Breast epithelium (tissue), 4 donors: Measurements from ENCODE around the gene GFRAL. TPM values are rescaled to one million over a fixed set of nuclear protein-coding genes. Genes with fewer than 3 reads are reported as not detected.

Experiments used
- DNase-seq, 2 donors: peaks; one replicate each; pipeline ENCODE4 v3.0.0-alpha.2; 2019; ENCODE audit warnings: low spot score in 2 of 2
- H3K27ac ChIP-seq, 2 donors: fragments of 200-600 bp; sonication (generic) in 1 of 2; one replicate each; pipeline ENCODE4 v1.5.1; 2016 to 2019; ENCODE audit warnings: mild to moderate bottlenecking in 1 of 2
- H3K27me3 ChIP-seq, 2 donors: fragments of 200-600 bp; sonication (generic) in 1 of 2; one replicate each; pipeline versions ENCODE4 v1.5.1 to v1.6.0; 2017 to 2019; ENCODE audit warnings: control low read depth in 1 of 2, mild to moderate bottlenecking in 1 of 2
- H3K36me3 ChIP-seq: fragments of 200-600 bp; one replicate; pipeline ENCODE4 v1.5.1; 2019
- H3K4me1 ChIP-seq, 2 donors: fragments of 200-600 bp; sonication (generic); one replicate each; pipeline ENCODE4 v1.5.1; 2016 to 2019; ENCODE audit warnings: control low read depth in 1 of 2
- H3K4me3 ChIP-seq, 3 donors: fragments of 200-600 bp; sonication (generic); 1 replicate in 2 of 3; 2 replicates in 1 of 3; pipeline ENCODE4 v1.5.1; 2016 to 2019; ENCODE audit warnings: mild to moderate bottlenecking in 3 of 3, moderate library complexity in 2 of 3
- H3K9me3 ChIP-seq, 2 donors: fragments of 200-600 bp; sonication (generic) in 1 of 2; one replicate each; pipeline ENCODE4 v1.5.1; 2016 to 2019; ENCODE audit warnings: control low read depth in 1 of 2
- POLR2A ChIP-seq: fragments of 450-650 bp; IDR thresholded peaks from one replicate; pipeline ENCODE4 v1.6.1; 2016; ENCODE audit warnings: antibody characterized with exemption, mild to moderate bottlenecking, moderate library complexity
- POLR2AphosphoS5 ChIP-seq, 3 donors: sonication (generic); formaldehyde crosslinking; IDR thresholded peaks; one replicate each; pipeline ENCODE4 v1.6.1; 2017; ENCODE audit warnings: antibody characterized with exemption in 3 of 3
- intact Hi-C: fragments of 100-400 bp; cut with DNase I; formaldehyde crosslinking; loops from one replicate; pipeline ENCODE4 v1.15.1; 2023; ENCODE audit warnings: low total_unique reads
- total RNA-seq, 3 donors: library from RNA; depleted of rRNA; stranded (reverse); fragments of >200 nt; gene quantifications; one replicate each; pipeline ENCODE4 v1.1.0, GENCODE V29; 2016
- TF ChIP-seq, protein P1 (sequence below), 3 donors: fragments of 450-650 bp; IDR thresholded peaks; one replicate each; pipeline ENCODE4 v1.5.1; 2016 to 2017; ENCODE audit warnings: antibody characterized with exemption in 3 of 3, mild to moderate bottlenecking in 3 of 3, moderate library complexity in 3 of 3

Gene GFRAL
- total RNA-seq, 3 donors from 2014 or later, result not detected

DNA sequence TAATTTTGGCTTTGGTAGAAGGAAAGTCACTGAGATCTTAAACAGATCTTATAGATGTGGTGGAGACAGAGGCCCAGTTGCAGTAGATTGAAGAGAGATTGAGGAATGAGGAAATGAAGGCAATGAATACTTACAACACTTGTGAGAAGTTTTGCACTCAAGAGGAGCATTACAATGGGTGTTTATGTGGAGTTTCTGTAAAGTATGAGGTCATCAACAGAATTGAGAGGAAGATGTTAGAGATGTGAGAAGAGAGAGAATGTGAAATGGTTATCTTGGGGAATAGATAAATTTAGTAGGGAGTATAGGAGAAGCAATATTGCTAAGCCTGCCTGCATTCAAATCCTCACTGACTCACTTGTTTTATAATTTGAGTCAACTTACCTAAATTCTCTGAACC is 83.4 kb downstream of the GFRAL start:
- no peaks in the 10 kb centered on the region for H3K9me3 ChIP-seq
- no peak overlapping the region for H3K4me3 ChIP-seq
- intact Hi-C loops, result no loop called here
- H3K36me3 ChIP-seq, result no peaks in the 10 kb centered on the region
- no peaks in the 10 kb centered on the region for H3K27me3 ChIP-seq
- H3K27ac ChIP-seq, result no peak overlapping the region
- DNase-seq, result no peak
- TF ChIP-seq, protein P1, sequence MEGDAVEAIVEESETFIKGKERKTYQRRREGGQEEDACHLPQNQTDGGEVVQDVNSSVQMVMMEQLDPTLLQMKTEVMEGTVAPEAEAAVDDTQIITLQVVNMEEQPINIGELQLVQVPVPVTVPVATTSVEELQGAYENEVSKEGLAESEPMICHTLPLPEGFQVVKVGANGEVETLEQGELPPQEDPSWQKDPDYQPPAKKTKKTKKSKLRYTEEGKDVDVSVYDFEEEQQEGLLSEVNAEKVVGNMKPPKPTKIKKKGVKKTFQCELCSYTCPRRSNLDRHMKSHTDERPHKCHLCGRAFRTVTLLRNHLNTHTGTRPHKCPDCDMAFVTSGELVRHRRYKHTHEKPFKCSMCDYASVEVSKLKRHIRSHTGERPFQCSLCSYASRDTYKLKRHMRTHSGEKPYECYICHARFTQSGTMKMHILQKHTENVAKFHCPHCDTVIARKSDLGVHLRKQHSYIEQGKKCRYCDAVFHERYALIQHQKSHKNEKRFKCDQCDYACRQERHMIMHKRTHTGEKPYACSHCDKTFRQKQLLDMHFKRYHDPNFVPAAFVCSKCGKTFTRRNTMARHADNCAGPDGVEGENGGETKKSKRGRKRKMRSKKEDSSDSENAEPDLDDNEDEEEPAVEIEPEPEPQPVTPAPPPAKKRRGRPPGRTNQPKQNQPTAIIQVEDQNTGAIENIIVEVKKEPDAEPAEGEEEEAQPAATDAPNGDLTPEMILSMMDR (IDR thresholded peaks at IDR 0.05), result no peak
- TF ChIP-seq POLR2AphosphoS5 (IDR thresholded peaks at IDR 0.05) (no peak), POLR2A (no peak)
- H3K4me1 ChIP-seq, result no peaks in the 10 kb centered on the region

DNA sequence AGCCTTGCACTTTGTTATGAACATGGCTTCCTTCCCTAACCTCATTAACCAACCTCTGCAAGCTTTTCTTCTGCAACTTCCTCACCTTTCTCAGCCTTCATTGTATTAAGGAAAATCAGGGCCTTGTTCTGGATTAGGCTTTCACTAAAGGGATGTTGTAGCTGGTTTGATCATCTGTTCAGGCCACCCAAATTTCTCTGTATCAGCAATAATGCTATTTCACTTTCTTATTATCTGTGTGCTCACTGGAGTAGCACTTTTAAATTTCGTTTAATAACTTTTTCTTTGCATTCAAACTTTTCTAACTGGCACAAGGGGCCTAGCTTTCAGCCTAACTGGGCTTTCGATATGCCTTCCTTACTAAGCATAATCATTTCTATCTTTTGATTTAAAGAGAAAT is 96.7 kb downstream of the GFRAL start:
- H3K4me3 ChIP-seq, result no peak overlapping the region
- no peaks in the 10 kb centered on the region for H3K4me1 ChIP-seq
- no peak for TF ChIP-seq POLR2A
- TF ChIP-seq, protein P1 (IDR thresholded peaks at IDR 0.05), result no peak
- no peak for TF ChIP-seq POLR2AphosphoS5 (IDR thresholded peaks at IDR 0.05)
- no peaks in the 10 kb centered on the region for H3K27me3 ChIP-seq
- H3K36me3 ChIP-seq, result no peaks in the 10 kb centered on the region
- DNase-seq, result no peak
- H3K9me3 ChIP-seq, result no peaks in the 10 kb centered on the region
- intact Hi-C loops, result no loop called here
- H3K27ac ChIP-seq, result no peak overlapping the region

- TF ChIP-seq POLR2A (no peak), POLR2AphosphoS5 (IDR thresholded peaks at IDR 0.05) (no peak)
- TF ChIP-seq, protein P1 (IDR thresholded peaks at IDR 0.05), result no peak
- Histone ChIP-seq H3K4me3 (no peak overlapping the region), H3K36me3 (no peaks in the 10 kb centered on the region), H3K4me1 (no peaks in the 10 kb centered on the region), H3K27ac (no peak overlapping the region), H3K9me3 (no peaks in the 10 kb centered on the region), H3K27me3 (no peaks in the 10 kb centered on the region)
- no peak for DNase-seq
- intact Hi-C loops, result no loop called here
These were observed 106.3 kb downstream of the GFRAL start for GRCh38 chr6:55433446-55434130.

- Histone ChIP-seq H3K4me1 (no peaks in the 10 kb centered on the region), H3K9me3 (no peaks in the 10 kb centered on the region), H3K4me3 (no peak overlapping the region), H3K36me3 (no peaks in the 10 kb centered on the region), H3K27ac (no peak overlapping the region), H3K27me3 (no peaks in the 10 kb centered on the region)
- no peak for DNase-seq
- intact Hi-C loops, result no loop called here
- TF ChIP-seq POLR2AphosphoS5 (IDR thresholded peaks at IDR 0.05) (no peak), POLR2A (no peak)
- TF ChIP-seq, protein P1 (IDR thresholded peaks at IDR 0.05), result no peak
These were observed 109.9 kb downstream of the GFRAL start for GRCh38 chr6:55437141-55437540.

GRCh38 chr6:55438203-55438602 is 110.9 kb downstream of the GFRAL start:
- Histone ChIP-seq H3K9me3 (no peaks in the 10 kb centered on the region), H3K4me3 (no peak overlapping the region), H3K4me1 (no peaks in the 10 kb centered on the region), H3K36me3 (no peaks in the 10 kb centered on the region), H3K27me3 (no peaks in the 10 kb centered on the region), H3K27ac (no peak overlapping the region)
- no peak for TF ChIP-seq POLR2A
- no peak for TF ChIP-seq POLR2AphosphoS5 (IDR thresholded peaks at IDR 0.05)
- TF ChIP-seq, protein P1 (IDR thresholded peaks at IDR 0.05), result no peak
- no peak for DNase-seq
- intact Hi-C loops, result no loop called here
